Germinal center (tissue), 1 donor: ENCODE results near the gene MAP3K20.
"Not testable (repeated sequence)": the region's sequence is repeated elsewhere in the genome, so short reads cannot be mapped to it uniquely, and the experiment has no call there.

ENCODE experiments used
- DNase-seq: peaks from one replicate; pipeline ENCODE4 v3.0.0; 2012; ENCODE audit warnings: mixed read lengths, low spot score

MAP3K20 gene

DNA sequence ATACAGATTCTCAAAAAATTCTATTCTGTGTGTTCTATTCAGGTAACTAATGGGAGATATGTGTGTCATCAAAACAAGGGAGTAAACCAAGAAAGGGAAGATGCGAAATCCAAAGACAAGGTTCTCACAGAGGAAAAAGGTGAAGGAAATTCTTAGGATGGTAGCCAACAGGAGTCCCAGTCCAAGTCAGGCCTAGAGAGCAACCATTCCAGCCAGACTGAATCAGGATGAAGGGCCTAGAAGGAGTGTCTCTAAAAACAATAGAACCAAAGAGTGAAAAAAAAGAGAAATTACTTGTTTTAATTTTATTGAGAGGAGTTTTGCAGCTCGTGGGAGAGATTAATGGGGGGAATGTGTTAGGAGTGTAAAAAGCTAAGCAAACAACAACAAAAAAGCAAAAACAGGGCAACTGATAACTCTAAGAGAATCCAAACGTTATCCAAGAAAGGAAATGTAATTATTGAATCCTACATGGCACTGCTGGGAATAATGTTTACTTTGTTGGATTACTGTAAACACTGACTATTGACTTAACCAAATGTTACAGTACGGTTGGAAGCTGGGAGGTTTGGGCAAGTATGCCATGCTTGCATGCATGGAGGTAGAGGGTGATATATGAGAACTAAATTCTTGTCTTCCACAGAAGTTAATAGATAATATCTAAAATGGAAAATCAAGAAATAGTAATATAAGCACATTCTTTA lies 12.3 kb downstream of the MAP3K20 start:
- DNase-seq = no peak

GRCh38 chr2:173090276-173090877 lies 14.7 kb downstream of the MAP3K20 start:
- no peak for DNase-seq

- DNase-seq = no peak
These were observed 15.5 kb downstream of the MAP3K20 start for GRCh38 chr2:173090973-173091660.

DNA sequence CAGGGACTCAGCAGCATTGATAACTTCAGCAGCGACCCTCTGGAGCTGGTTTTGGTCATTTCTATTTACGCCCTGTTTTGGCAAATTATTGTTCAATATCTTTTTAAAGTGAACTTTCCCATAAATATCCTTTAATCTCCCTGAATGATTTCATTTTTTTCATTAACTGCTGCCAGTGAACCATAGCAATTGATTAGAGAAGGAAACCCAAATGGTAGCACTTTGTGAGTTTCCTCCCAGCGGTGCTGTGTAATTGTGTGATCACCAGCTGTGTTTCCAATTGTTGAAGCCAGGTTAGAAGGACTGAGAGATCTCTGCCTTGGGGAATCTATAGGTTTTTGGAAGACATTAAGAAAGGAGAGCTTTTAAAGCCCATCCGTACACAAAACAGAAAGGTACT lies 16.3 kb downstream of the MAP3K20 start:
- no peak for DNase-seq

- no peak for DNase-seq
These were observed 17.3 kb downstream of the MAP3K20 start for GRCh38 chr2:173092844-173093402.

DNA sequence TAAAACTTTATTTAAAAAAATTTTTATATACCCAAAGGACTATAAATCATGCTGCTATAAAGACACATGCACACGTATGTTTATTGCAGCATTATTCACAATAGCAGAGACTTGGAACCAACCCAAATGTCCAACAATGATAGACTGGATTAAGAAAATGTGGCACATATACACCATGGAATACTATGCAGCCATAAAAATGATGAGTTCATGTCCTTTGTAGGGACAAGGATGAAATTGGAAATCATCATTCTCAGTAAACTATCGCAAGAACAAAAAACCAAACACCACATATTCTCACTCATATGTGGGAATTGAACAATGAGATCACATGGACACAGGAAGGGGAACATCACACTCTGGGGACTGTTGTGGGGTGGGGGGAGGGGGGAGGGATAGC lies 18.0 kb downstream of the MAP3K20 start:
- not testable (repeated sequence) for DNase-seq

DNA sequence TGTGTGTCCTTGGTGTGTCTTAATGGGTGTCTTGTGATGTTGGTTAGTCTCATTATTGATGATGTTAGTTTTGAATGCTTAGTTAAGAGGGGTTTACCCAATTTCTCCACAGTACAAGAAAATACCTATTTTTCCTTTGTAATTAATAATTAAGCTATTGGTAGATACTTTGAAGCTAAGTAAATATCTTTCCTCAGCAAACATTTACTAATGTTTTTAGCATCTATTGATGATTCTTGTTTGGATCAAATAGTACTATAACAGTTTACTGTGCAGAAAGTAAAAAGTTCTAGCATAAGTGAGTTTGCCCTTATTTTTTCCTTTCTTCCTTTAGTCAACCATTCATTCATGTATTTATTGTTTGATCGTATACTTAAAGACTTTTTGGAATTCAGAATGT lies 19.1 kb downstream of the MAP3K20 start:
- no peak for DNase-seq

DNA sequence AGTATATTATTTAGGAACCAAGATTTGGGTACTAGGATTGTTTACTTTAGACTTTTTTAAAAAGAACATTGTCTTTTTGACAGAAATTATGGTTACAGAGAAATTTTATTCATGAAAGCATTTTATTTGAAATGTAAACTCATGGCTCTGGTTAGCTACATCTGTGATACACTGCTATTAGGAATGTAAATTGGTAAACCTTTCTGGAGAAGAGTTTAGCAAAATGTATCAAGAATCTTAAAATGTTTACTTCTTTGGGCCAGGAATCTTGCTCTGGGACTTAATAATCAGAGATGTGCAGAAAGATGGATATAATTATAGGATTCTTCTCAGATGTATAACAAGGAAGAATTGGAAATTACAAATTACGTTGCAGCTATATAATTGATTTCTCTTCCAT lies 19.7 kb downstream of the MAP3K20 start:
- DNase-seq = no peak

- DNase-seq = no peak
These were observed 23.6 kb downstream of the MAP3K20 start for GRCh38 chr2:173099271-173099670.

DNA sequence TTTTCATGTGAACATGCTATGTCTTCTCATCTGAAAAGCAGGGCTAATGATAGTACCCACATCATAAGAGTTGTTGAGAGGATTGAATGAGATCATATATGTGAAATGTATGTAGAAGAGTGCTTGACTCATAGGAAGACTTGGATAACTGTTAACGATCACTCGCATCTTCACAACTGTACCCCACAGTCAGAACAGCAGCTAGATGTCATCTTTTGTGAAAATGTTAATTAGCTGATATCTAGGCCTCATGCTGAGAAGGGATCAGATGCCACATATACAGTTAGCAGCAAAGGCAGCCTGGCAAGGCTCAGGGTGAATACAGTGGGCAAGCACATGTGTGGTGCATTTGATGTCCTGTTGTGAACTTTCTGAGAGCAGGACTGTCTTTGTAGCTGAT lies 24.2 kb downstream of the MAP3K20 start:
- DNase-seq = no peak

DNA sequence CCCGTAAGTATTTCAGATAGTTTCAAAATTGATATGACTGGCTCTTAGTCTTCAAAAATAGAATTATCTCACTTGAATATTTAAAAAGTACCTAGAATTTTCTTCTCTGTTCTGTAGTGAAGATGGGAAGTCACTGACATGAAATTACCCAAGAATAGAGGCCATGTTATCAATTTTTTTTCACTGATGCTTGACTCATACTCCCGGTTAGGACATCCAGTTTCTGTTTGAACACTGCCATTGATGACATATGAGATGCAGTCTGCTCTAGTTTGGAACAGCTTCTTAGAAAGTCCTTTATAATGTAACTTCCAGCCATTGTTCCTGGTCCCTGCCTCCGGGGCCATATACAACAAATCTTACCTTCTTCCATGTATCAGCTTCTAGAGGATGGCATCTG lies 26.0 kb downstream of the MAP3K20 start:
- no peak for DNase-seq

DNA sequence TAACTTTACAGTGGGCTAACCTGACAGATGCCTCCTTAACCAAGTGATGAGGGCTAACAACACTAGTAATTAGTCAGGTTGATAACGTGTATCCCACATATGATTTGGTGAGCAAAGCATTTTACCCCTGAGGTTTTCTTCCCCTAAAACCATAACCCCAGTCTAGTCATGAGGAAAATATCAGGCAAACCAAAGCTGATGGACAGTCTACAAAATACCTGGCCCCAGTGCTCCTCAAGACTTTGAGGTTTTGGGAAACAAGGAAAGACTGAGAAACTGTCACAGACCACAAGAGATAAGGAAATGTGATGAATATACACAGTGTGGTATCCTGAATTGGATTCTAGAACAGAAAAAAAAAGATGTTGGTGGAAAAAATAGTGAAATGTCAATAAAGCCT lies 28.5 kb downstream of the MAP3K20 start:
- DNase-seq = no peak

GRCh38 chr2:173106959-173107628 lies 31.4 kb downstream of the MAP3K20 start:
- DNase-seq = no peak

- DNase-seq = no peak
These were observed 32.0 kb downstream of the MAP3K20 start for GRCh38 chr2:173107629-173108022.

- DNase-seq = no peak
These were observed 33.9 kb downstream of the MAP3K20 start for GRCh38 chr2:173109253-173110188.

- DNase-seq = no peak
These were observed 42.0 kb downstream of the MAP3K20 start for GRCh38 chr2:173117678-173118077.

DNA sequence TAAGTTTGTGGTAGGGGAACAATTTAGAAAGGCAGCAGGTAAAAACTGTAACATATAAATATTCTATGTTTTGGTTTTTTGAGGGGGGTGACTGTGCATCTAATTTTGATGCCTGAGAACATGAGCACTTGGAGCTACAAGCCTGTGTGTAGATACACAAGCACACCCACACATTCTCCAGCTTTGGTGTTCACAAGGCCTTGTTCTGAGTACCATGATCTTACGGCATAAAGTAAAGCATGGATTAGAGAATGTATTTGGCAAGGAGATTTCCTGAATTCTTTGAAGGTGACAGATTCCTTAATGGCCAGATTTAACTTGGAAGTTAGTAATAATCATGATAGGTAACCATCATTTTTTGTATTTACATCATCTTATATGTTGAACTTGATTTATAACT lies 42.7 kb downstream of the MAP3K20 start:
- no peak for DNase-seq

DNA sequence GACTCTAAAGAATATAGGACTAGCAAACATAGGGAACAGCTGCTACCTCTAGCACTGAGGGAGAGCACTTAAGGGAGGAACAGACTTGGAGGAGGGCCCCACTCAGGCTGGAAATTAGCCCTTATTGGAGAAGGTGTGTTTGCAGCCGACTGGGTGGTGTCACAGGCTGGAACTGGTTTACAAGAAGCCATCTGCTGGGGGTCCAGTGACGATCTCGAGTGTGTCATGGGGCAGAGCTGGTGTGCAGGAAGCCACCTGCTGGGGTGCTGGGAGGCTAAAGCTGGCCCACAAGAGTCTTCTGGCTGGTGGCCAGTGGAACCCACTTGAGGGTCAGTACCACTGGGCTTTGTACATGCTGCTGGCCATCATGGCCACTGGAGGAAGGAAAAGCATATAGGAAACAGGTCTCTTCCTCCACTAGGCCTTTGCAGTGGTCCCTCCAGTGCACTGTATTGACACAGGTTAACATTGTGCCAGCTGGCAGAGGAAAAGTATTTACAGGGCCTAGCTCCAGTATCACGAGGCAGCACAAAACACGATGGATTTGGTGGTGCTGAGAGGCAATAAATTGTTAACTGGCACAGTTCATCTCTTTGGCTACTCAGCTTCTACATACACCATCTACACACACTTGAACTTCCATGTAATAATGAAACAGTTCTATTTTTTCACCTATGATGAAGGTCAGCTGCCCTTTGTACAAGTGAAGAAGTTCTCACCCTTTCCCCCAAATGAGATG lies 43.6 kb downstream of the MAP3K20 start:
- DNase-seq = no peak

DNA sequence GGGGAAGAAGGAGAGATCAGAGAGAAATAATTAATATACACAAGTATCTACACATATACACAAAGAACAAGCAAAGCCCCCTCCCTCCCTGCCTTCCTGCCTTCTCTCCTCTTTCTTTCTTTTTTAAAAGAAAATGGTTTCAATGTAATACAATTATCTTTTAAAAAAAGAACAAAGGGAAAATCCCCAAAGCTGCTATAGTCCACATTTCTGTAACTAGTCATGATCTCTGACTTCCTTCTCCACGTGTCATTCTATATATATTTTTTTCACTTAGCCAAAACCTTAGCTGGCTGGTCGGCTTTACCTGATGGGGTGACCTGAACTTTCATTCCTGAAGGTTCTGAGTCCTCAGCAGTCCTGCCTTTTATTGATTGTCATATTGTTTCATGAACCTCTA lies 44.3 kb downstream of the MAP3K20 start:
- no peak for DNase-seq

- no peak for DNase-seq
These were observed 47.3 kb downstream of the MAP3K20 start for GRCh38 chr2:173122936-173123335.

DNA sequence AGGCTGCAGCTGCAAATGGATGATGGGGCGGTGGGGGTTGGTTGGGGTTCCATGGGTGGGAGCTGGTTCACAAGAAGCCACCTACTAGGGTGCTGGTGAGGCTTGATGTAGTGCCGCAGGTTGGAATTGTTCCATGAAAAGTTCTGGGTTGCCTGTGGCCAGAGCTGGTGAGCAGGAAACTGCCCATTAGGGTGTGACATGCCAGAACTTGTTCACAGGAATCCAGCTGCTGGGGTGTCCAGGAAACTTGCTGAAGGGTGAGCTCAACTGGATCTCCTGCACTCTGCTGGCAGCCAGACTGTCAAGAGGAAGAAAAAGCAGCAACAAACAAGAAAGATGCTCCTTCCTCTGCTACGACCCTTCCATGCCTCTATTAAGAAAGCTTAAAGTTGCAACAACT lies 48.8 kb downstream of the MAP3K20 start:
- DNase-seq = no peak
